T-helper 2 cell (primary cell): ENCODE results near the gene LEFTY1.
A peak's percentile ranks its signal among the peaks of the same experiment; 100 is the strongest.
"Not testable (repeated sequence)": the region's sequence is repeated elsewhere in the genome, so short reads cannot be mapped to it uniquely, and the experiment has no call there.

Experiments
- DNase-seq, 5 experiments: peaks; one replicate each; pipeline versions ENCODE4 v3.0.0 to v3.0.0-alpha.2; 2012 to 2022

Gene LEFTY1

DNA sequence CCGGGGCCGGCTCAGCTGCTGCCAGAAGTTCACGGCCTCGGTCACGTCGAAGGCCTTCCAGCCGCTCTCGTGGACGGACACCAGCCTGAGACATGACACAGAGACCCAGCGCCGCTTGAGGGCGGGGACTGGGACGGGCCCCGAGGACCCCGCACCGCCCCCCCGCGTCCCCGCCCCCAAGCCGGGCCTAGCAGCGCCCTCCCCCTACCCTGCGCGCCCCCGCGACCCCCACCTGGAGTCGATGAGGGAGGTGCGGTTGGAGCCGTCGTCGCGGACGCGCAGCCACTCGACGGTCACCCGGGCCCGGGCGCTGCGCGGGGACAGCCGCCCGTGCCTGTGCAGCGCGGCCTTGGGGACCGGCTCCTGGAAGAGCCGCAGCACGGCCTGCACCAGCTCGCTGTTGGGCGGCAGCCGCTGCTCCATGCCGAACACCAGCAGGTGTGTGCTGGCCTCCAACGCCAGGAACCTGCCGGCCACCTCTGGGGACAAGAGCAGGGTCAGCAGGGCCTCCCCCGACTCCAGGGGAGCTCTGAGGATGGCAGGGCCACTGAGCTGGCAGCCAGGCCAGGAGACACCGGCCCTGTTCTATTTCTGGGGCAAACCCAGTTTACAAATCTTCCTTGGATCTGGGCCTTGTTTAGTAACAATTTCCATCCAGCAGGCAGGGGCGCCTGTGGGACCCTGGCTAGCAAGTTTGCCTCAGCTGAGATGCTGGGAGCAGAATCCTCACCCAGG lies 1.2 kb downstream of the LEFTY1 start:
- DNase-seq, result not testable (repeated sequence)

- DNase-seq, result no peak
These were observed 2.0 kb downstream of the LEFTY1 start for GRCh38 chr1:225887030-225887314.

- DNase-seq, result no peak
These were observed 2.6 kb downstream of the LEFTY1 start for GRCh38 chr1:225886159-225887029.

DNA sequence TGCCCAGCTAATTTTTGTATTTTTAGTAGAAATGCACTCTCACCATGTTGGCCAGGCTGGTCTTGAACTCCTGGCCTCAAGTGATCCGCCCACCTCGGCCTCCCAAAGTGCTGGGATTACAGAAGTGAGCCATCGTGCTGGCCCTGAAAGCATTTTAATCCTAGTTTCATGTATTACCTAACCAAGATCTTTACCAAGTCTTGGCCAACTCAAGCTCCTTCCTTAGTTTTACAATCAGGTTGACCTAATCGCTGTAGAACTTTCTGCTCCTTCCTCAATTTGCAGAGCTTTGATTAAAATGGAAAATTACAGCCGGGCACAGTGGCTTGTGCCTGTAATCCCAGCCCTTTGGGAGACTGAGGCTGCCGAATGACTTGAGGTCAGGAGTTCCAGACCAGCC lies 3.6 kb downstream of the LEFTY1 start:
- no peak for DNase-seq

DNA sequence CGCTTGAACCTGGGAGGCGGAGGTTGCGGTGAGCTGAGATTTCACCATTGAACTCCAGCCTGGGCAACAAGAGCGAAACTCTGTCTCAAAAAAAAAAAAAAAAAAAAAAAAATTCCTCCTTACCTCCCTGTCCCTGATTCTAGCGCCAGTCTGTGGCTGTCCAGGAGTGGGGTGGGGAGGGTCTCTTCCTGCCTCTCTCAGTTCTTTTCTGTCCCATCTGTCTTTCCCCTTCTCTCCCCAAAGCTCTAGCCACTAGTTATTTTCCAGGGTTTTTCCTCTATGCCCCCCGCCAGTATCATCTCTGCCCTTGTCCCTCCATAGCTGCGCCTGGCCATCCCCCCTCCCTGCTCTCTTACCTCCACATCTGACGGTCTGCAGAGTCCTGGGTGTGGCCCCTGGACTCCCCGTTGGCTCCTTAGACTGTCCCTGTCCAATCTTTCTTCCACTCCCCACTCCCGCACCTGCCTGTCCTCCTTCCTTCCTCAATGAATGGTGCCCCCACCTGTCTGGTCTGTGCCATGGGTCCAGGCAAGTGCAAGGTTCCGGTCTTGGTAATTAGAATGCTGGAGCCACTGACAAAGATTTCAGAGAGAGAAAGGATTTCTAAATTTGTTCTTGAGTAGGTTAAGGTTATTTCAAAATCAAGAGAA lies 5.2 kb downstream of the LEFTY1 start:
- DNase-seq, result no peak

DNA sequence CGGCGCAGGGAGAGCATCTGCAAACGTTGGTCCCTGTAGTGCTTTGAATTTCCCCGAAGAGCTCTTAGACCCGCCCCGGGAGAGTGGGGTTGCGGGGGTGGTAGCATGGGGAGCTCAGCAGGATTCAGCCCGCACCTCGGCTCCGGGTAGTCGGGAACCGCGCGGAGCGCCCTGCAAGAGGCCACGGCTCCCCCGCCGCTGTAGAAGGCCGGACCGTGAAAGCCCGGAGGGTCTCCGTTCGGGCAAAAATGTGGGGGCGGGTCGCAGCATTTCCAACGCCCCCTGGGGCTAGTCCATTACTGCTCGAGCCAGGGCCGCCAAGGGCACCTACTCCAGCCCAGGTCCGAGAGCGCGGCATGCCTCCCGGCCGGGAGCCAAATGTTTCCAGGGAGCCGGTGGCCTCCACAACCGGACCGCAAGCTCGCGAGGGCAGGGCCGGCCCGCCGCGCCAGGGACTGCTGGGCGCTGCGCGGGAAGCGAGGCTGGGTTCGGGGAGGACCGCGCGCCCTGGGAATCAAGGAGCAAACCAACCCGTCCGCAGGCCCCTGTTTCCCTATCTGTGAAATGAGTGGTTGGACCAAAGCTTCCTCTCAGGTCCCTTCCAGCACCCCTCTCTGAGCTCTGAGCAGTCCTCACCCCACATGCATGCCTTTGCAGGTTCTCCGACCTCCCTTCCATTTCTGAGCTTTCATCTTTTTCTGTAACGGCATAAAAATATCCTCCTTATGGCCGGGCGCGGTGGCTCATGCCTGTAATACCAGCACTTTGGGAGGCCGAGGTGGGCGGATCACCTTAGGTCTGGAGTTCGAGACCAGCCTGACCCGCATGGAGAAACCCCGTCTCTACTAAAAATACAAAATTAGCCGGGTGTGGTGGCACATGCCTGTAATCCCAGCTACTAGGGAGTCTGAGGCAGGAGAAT lies 6.0 kb downstream of the LEFTY1 start:
- DNase-seq, result peak in 2 of 5 experiments; percentile 19 to 47

GRCh38 chr1:225881959-225882693 lies 6.8 kb downstream of the LEFTY1 start, which contains the start of gene TMEM63A:
Gene TMEM63A, minus strand, starts transcription at chr1:225882380. Its CDS starts 4,800 bp downstream, at chr1:225877580.
- DNase-seq, result peak; percentile 81 to 88 (median 85)

DNA sequence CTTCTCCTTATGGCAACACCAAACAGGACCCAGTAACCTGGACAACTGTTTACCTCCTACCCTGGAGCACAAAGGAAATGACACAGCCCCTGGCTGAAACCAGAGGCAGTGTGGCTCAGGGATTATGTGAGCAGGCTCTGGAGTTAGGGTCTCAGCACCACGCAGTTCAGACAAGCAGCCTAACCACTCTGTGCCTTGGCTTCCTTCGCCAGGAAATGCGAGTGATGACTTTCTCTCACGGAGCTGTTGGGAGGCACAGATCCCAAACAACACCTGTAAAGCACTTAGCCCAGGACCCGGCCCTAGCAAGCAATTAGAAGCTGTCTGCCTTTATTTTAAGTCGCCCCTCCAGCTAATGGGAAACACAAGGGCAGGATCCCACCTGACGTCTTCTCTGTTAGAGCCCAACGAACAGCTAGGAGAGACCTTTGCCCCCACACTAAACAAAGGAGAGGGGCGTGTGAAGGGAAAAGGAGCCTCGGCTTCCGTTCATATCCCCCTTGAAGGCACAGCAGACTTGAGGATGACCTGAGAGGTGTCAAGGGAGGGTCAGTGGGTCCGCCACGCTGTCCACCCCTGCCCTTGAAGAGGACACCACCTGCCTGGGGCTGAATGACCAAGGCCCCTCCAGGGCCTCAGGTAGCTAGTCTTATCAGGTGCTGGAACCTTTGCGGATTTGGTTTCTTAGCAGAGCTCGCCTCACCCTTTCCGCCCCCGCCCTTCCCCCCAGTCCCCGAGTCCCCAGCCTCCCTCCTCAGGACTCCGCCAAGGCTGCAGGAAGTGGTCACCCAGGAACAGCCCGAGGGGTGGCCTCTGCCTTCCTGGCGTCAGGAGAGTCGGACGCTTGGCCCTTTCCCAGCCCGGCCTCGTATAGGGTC lies 7.6 kb downstream of the LEFTY1 start:
- DNase-seq, result peak in 3 of 5 experiments; percentile 27 to 78 (median 30)

DNA sequence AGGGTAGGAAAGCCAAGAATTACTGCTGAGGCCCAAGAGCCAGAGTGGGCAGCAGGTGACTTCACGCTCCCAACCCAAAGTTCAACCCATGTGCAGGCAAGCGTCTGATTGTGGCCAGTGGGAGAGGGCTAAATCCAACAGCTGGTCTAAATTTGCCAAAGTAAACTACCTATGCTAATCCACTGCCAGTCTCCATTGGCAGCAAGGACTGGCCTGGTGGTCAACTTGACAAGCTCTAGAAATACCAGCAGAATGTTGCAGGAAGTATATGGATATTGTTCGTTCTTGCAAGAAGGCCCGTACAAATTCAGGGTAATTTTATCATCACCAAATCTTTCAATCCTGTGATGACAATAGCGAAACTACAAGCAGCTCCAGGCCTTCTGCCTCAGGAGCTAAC lies 8.3 kb downstream of the LEFTY1 start:
- no peak for DNase-seq

DNA sequence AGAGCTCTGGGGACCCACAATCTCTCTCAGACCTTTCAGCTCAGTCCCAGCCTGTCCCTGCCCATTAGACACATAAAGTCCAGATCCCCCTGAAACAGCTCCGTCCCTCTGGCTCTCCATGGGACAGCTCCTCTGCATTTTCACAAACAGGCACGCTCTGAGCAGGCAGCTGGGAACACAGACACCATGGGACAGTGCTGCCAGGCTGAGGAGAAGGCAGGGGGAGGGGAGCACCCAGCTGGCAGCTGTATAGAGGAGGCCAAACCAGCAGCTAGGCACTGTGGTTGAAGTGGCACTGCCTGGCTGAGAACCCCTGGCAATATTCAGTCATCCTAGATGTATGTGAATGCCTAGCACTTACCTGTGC lies 8.7 kb downstream of the LEFTY1 start:
- no peak for DNase-seq

GRCh38 chr1:225879521-225880221 lies 9.3 kb downstream of the LEFTY1 start:
- DNase-seq, result peak in 1 of 5 experiments; percentile 39

- no peak for DNase-seq
These were observed 10.7 kb downstream of the LEFTY1 start for GRCh38 chr1:225878282-225878681.

DNA sequence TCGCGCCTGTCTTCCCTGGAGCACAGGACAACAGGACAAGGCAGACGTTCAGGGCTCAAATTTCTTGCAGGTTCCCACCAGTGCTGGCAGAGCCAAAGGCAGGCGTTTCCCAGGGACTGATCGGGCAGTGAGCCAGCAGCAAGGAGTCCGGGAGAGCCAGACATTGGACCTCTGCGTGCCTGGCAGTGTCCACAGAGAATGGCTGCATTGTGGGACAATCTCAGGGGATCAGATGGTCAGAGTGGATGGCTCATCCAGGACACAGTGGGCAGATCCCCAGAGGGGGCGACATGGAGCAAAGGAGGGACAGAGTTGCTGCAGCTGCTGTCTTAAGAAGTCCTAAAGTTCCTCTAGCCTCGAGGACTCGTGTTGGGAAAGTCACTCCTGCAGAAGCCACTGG lies 11.4 kb downstream of the LEFTY1 start:
- DNase-seq, result peak in 1 of 5 experiments; percentile 24

DNA sequence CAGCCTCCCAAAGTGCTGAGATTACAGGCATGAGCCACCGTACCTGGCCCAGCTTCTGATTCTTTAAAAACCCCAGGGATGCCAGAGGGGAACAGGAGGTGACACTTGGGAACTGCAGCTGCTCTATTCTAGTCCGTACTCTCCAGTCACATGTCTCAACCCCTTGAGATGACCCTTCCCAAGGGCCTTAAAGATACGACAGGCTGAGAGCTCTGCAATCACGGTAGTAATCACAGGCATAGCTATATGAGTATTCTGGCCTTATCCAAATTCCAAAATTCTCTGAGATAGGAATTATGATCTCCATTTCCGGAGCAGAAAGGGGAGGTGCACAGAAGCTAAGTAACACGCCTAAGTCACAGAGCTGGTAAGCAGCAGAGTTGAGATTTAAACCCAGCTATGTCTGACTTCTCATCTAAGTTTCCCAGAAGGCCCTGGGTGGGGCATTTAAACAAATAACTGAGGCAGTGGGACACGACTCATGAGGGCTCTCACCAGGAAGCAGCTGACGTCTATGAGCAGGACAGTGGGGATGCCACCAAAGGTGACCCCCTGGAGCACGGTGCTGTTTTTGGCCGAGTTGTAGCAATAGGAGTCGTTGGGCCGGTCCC lies 11.9 kb downstream of the LEFTY1 start:
- no peak for DNase-seq

GRCh38 chr1:225875044-225875815 lies 13.7 kb downstream of the LEFTY1 start:
- no peak for DNase-seq

- DNase-seq, result no peak
These were observed 14.5 kb downstream of the LEFTY1 start for GRCh38 chr1:225874431-225874830.

GRCh38 chr1:225873281-225873850 lies 15.6 kb downstream of the LEFTY1 start:
- DNase-seq, result no peak

DNA sequence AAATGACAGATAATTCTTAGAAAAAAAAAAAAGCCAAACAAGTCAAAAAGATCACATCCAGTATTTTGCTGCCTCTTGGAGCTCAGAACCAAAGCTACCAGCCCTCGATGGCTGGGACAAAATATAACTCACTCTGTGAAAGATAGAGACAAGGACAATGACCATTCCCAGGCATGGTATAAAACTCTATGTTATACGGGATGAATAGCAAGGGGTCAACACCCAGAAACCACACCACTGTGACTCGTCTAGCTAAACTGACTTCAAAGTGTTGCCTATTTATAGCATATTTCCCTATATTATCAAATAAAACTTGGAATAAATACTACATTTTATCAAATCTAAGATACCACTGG lies 16.9 kb downstream of the LEFTY1 start:
- DNase-seq, result no peak
